Kidney (tissue), 14 donors: Measurements from ENCODE around the gene RPN1. TPM values are rescaled to one million over a fixed set of nuclear protein-coding genes. Genes with fewer than 3 reads are reported as not detected.

Source experiments
- DNase-seq, 5 donors: peaks; one replicate each; pipeline ENCODE4 v3.0.0-alpha.2; 2013 to 2020
- FAIRE-seq: peaks from 2 replicates; lab custom pipeline; 2012; peaks lifted over from hg19 to GRCh38; lab: Jason Lieb, UNC
- H3K27ac ChIP-seq, 2 donors: one replicate each; pipeline ENCODE4 v1.7.0; 2013; ENCODE audit warnings: low read depth in 2 of 2, low read length in 2 of 2, inconsistent platforms in 1 of 2
- H3K27me3 ChIP-seq: one replicate; pipeline ENCODE4 v1.7.1; 2013; ENCODE audit warnings: low read length, inconsistent platforms; ENCODE audit not compliant: control insufficient read depth, insufficient read depth
- H3K36me3 ChIP-seq, 3 donors: one replicate each; pipeline versions ENCODE4 v1.7.0 to v1.7.1; 2013; ENCODE audit warnings: low read length in 3 of 3, control low read depth in 1 of 3, inconsistent platforms in 1 of 3; ENCODE audit not compliant: insufficient read depth in 3 of 3, control insufficient read depth in 2 of 3
- H3K4me1 ChIP-seq, 3 donors: one replicate each; pipeline versions ENCODE4 v1.7.0 to v1.7.1; 2013; ENCODE audit warnings: low read length in 3 of 3, inconsistent platforms in 1 of 3, low read depth in 1 of 3; ENCODE audit not compliant: control insufficient read depth in 2 of 3, insufficient read depth in 2 of 3
- H3K4me3 ChIP-seq, 3 donors: one replicate each; pipeline versions ENCODE4 v1.7.0 to v1.8.1; 2013; ENCODE audit warnings: low read length in 3 of 3, control low read depth in 1 of 3, inconsistent platforms in 1 of 3
- H3K9ac ChIP-seq, 3 donors: one replicate each; pipeline versions ENCODE4 v1.7.0 to v1.7.1; 2013; ENCODE audit warnings: low read length in 3 of 3, control low read depth in 1 of 3, inconsistent platforms in 1 of 3
- H3K9me3 ChIP-seq, 3 donors: one replicate each; pipeline versions ENCODE4 v1.7.0 to v1.7.1; 2013; ENCODE audit warnings: low read length in 3 of 3, control low read depth in 1 of 3, inconsistent platforms in 1 of 3; ENCODE audit not compliant: control insufficient read depth in 2 of 3, insufficient read depth in 1 of 3
- intact Hi-C: fragments of 100-400 bp; cut with DNase I; formaldehyde crosslinking; loops from one replicate; pipeline ENCODE4 v1.11.1; 2022
- polyA plus RNA-seq: library from polyadenylated mRNA; stranded (reverse); fragments of 350-450 nt; fragmentation: Illumina TruSeq; extraction: RNeasy Lipid Tissue Mini Kit (QIAGEN cat#74804); gene quantifications from one replicate; pipeline ENCODE4 v1.2.3, GENCODE V29; 2014; ENCODE audit warnings: low read depth, low replicate concordance; ENCODE audit not compliant: insufficient read depth
- total RNA-seq: library from RNA; stranded (reverse); fragmentation: NEBNext Ultra II Directional; extraction: Animal tissue kit (Norgen Biotek cat#: 25700); gene quantifications from one replicate; pipeline ENCODE4 v1.2.1, GENCODE V29; 2021
- TF ChIP-seq, protein P1 (sequence below): IDR thresholded peaks from 3 replicates; pipeline ENCODE4 v1.5.1; 2012; ENCODE audit warnings: mild to moderate bottlenecking, moderate library complexity, borderline replicate concordance; ENCODE audit not compliant: insufficient read depth; ENCODE audit errors: extremely low read depth
- donor health status: control.
- donor health status: control.
- donor health status: control.
- donor health status: control.
- donor health status: control.
- donor health status: DM: yes; HTN: yes; CAD: no.
- donor health status: Normal renal cell carcinoma (clear cell type).

RPN1 gene
- total and polyA plus RNA-seq, 2 donors from 2014 or later, result 192 to 234 TPM

DNA sequence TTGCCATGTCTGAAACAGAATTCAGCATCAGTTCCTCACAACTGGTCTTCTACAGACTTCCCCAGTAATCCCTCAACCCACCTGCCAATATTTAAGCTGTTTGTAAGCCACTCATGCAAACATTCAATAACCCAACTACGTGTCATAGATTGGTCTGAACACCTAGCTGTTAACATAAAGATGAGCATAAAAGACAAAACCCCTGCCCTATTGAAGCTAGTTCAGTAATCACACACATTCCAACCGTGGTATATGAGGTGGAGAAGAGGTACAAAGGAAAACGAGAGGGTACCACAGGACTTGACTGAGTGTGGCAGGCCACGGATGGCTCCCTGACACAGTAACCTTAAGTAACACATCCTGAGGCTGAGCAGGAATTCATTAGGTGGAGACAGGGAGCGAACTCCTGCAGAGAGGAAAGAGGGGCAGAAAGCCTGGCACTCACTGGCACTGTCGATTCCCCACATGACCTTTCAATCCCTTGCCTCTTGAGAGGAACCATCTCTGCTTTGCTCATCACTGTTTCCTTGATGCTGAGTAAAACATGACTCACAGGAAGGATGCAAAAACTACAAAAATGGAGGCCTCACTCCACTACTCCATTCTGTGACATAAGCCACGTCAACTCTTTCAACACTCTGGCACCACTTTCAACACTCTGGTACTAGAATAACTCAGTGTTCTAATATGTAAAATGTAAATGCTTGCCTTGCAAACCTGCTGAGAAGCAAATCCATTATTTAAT, 31.3 kb downstream of the RPN1 start:
- DNase-seq (no peak), FAIRE-seq (no peak)
- H3K27ac ChIP-seq, result no peak overlapping the region
- H3K4me3 ChIP-seq, result no peak overlapping the region
- TF ChIP-seq, protein P1, sequence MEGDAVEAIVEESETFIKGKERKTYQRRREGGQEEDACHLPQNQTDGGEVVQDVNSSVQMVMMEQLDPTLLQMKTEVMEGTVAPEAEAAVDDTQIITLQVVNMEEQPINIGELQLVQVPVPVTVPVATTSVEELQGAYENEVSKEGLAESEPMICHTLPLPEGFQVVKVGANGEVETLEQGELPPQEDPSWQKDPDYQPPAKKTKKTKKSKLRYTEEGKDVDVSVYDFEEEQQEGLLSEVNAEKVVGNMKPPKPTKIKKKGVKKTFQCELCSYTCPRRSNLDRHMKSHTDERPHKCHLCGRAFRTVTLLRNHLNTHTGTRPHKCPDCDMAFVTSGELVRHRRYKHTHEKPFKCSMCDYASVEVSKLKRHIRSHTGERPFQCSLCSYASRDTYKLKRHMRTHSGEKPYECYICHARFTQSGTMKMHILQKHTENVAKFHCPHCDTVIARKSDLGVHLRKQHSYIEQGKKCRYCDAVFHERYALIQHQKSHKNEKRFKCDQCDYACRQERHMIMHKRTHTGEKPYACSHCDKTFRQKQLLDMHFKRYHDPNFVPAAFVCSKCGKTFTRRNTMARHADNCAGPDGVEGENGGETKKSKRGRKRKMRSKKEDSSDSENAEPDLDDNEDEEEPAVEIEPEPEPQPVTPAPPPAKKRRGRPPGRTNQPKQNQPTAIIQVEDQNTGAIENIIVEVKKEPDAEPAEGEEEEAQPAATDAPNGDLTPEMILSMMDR, result no peak
- peaks cover 0 to 17% (median 16%) of the 10 kb centered on the region in 3 donors for H3K4me1 ChIP-seq
- no peaks in the 10 kb centered on the region for H3K27me3 ChIP-seq
- H3K36me3 ChIP-seq, result peaks cover 13 to 39% (median 25%) of the 10 kb centered on the region in 3 donors
- no peaks in the 10 kb centered on the region for H3K9me3 ChIP-seq
- intact Hi-C loops, result no loop called here
- H3K9ac ChIP-seq, result no peak overlapping the region

DNA sequence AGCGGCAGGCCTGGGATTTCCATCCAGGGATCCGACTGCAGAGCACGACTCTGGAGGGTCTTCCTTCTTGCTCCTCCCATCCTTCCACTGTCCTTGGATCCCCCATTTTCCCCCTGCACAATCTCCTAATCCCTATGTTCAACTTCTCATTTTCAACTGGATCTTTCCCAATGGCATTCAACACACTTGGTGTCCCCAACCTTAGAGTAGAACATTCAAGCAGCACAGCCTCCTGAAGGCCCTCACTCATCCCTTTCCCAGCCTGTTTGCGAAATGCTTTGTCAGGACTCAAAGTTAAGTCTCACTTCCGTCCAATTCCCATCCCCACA, 32.3 kb downstream of the RPN1 start:
- H3K27me3 ChIP-seq, result no peaks in the 10 kb centered on the region
- peak overlapping the region; percentile 86 to 93 (median 89) for H3K4me3 ChIP-seq
- H3K9me3 ChIP-seq, result no peaks in the 10 kb centered on the region
- DNase-seq, result no peak
- peaks cover 8 to 31% (median 25%) of the 10 kb centered on the region in 3 donors for H3K36me3 ChIP-seq
- no peak for FAIRE-seq
- peak overlapping the region; percentile 76 to 77 for H3K27ac ChIP-seq
- peaks cover 0 to 17% (median 16%) of the 10 kb centered on the region in 3 donors for H3K4me1 ChIP-seq
- intact Hi-C loops, result no loop called here
- peak overlapping the region; percentile 58 to 95 (median 95) for H3K9ac ChIP-seq
- TF ChIP-seq, protein P1, result no peak

DNA sequence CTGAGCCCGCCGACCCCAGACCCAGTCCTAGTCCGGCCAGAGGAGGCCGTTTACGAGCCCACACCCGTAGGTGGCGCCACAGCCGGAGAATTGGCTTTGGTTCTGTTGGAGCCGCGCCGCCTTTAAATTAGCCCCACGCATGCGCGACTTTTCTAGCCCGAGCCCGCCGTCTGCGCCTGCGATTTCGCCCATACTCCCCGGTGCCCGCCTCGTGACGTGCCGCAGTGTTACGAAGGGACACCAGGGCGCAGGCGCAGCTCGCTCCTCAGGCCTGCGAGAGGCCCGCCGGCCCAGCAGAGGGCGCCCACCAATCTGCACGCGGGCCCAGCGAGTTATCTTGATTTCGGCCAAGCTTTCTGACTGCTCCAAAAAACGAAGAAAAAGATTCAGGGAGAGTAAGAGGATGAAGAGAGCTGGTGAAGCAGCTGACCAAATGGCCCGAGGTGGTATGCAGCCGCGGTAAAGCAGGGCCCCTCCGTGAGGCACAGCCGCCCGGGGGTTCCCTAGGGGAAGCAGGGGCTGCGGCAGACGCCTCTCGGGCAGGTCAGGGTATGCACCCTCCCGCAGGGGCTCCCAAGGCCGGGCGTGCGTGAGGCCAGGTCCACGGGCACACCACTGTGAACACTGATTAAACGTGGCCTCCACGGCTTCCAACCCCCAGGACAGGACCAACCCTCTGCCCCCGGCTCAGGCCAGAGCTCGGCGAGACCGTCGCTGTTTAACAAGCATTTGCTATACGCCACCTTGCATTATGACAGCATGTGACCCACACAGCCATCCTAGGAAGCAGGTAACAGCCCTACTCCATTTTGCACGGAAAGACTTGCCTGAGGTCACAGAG, 32.8 kb downstream of the RPN1 start:
- DNase-seq (peak; percentile 98 to 99 (median 99)), FAIRE-seq (peak; percentile 68)
- peak overlapping the region; percentile 58 to 95 (median 95) for H3K9ac ChIP-seq
- H3K4me3 ChIP-seq, result peak overlapping the region; percentile 86 to 93 (median 89)
- no peaks in the 10 kb centered on the region for H3K9me3 ChIP-seq
- no peaks in the 10 kb centered on the region for H3K27me3 ChIP-seq
- peaks cover 0 to 17% (median 16%) of the 10 kb centered on the region in 3 donors for H3K4me1 ChIP-seq
- peak overlapping the region; percentile 76 to 77 for H3K27ac ChIP-seq
- TF ChIP-seq, protein P1, result peak; percentile 66
- H3K36me3 ChIP-seq, result peaks cover 8 to 27% (median 25%) of the 10 kb centered on the region in 3 donors
- intact Hi-C loops, result no loop called here
